GM12878 (cell line): ENCODE measurements around the gene VPS8. TPM values are rescaled to one million over a fixed set of nuclear protein-coding genes. Genes with fewer than 3 reads are reported as not detected.

Experiments used
- ATAC-seq: fragments of 200-7000 bp; cut with Tn5 transposase; 3 replicates; pipeline ENCODE4 v1.9.1; 2020; ENCODE audit warnings: mild to moderate bottlenecking, moderate library complexity
- BruUV-seq: library from RNA; stranded (reverse); fragments of 400-500 nt; replicated peaks from 2 replicates; lab custom pipeline; 2021; lab: Mats Ljungman, UMichigan
- CTCF ChIA-PET: fragments of 300-600 bp; sonication (Branson Sonifier 250); formaldehyde crosslinking; extraction: SDS; loops from one replicate; lab custom pipeline; 2021; ENCODE audit warnings: inconsistent platforms; lab: Yijun Ruan, JAX
- POLR2A ChIA-PET: fragments of 350-600 bp; formaldehyde crosslinking; extraction: SDS; loops from one replicate; lab custom pipeline; 2021; ENCODE audit warnings: inconsistent platforms; lab: Charles Lee
- RAD21 ChIA-PET: fragments of 300-600 bp; sonication (Branson Sonifier 250); formaldehyde crosslinking; loops from one replicate; lab custom pipeline; 2023; ENCODE audit warnings: antibody characterized with exemption; ENCODE audit not compliant: unreplicated experiment; lab: Charles Lee
- SMC1A ChIA-PET: fragments of 300-600 bp; sonication (Branson Sonifier 250); formaldehyde crosslinking; loops from one replicate; lab custom pipeline; 2023; ENCODE audit not compliant: unreplicated experiment, uncharacterized antibody; lab: Charles Lee
- DNase-seq: peaks from one replicate; pipeline ENCODE4 v3.0.0-alpha.2; 2011; ENCODE audit warnings: low read depth, low spot score
- FAIRE-seq: peaks from 3 replicates; lab custom pipeline; 2011; peaks lifted over from hg19 to GRCh38; lab: Jason Lieb, UNC
- H2AFZ ChIP-seq: 2 replicates; pipeline ENCODE4 v1.6.0; 2011; ENCODE audit warnings: low read depth, low read length, control low read depth; ENCODE audit not compliant: control insufficient read depth
- H3K27ac ChIP-seq: 2 replicates; pipeline ENCODE4 v1.5.1; 2011; ENCODE audit warnings: control low read depth; ENCODE audit not compliant: control insufficient read depth, insufficient read depth
- H3K27me3 ChIP-seq, 2 experiments: replicated peaks in 1 of 2; 2 replicates each; pipeline versions ENCODE4 v1.6.0 to v1.6.1; 2011; ENCODE audit warnings: low read length in 1 of 2; ENCODE audit not compliant: control insufficient read depth in 2 of 2, insufficient read depth in 2 of 2
- H3K36me3 ChIP-seq, 2 experiments: 2 replicates each; pipeline ENCODE4 v1.5.1; 2011; ENCODE audit warnings: low read length in 1 of 2; ENCODE audit not compliant: control insufficient read depth in 2 of 2, insufficient read depth in 2 of 2
- H3K4me1 ChIP-seq: 2 replicates; pipeline ENCODE4 v1.6.1; 2011; ENCODE audit warnings: mild to moderate bottlenecking, low read length, moderate library complexity, mixed read lengths; ENCODE audit not compliant: control insufficient read depth, insufficient read depth
- H3K4me2 ChIP-seq: 2 replicates; pipeline ENCODE4 v1.6.0; 2011; ENCODE audit warnings: control low read depth; ENCODE audit not compliant: control insufficient read depth, insufficient read depth
- H3K4me3 ChIP-seq: fragments of 200-600 bp; sonication (generic); 2 replicates; pipeline ENCODE4 v1.5.1; 2016
- H3K79me2 ChIP-seq: 2 replicates; pipeline ENCODE4 v1.6.0; 2011; ENCODE audit warnings: low read length; ENCODE audit not compliant: control insufficient read depth, insufficient read depth
- H3K9ac ChIP-seq: 2 replicates; pipeline ENCODE4 v1.8.0; 2011; ENCODE audit warnings: low read length, control low read depth, mixed read lengths; ENCODE audit not compliant: control insufficient read depth, insufficient read depth
- H3K9me3 ChIP-seq: replicated peaks from 3 replicates; pipeline ENCODE4 v1.5.1; 2011; ENCODE audit warnings: mild to moderate bottlenecking, low read length; ENCODE audit not compliant: control insufficient read depth, insufficient read depth
- H4K20me1 ChIP-seq: 2 replicates; pipeline ENCODE4 v1.6.0; 2011; ENCODE audit not compliant: control insufficient read depth, insufficient read depth
- ATF7 ChIP-seq: fragments of 450-650 bp; IDR thresholded peaks from 2 replicates; pipeline ENCODE4 v1.6.1; 2016; ENCODE audit warnings: low read depth, mild to moderate bottlenecking
- BCL11A ChIP-seq: IDR thresholded peaks from 2 replicates; pipeline ENCODE4 v1.6.1; 2011; ENCODE audit warnings: low read depth, low read length
- BHLHE40 ChIP-seq, 2 experiments: fragments of 450-650 bp in 1 of 2; IDR thresholded peaks; 2 replicates each; pipeline ENCODE4 v1.6.1; 2011 to 2017; ENCODE audit warnings: low read depth in 2 of 2, borderline replicate concordance in 1 of 2, improper control_type of control experiment in 1 of 2, low read length in 1 of 2, mild to moderate bottlenecking in 1 of 2
- CEBPB ChIP-seq, 2 experiments: fragments of 150-350 bp in 1 of 2; IDR thresholded peaks; 2 replicates each; pipeline ENCODE4 v1.6.1; 2012 to 2014; ENCODE audit warnings: low read depth in 2 of 2, low read length in 2 of 2, borderline replicate concordance in 1 of 2, inconsistent platforms in 1 of 2
- CREM ChIP-seq: IDR thresholded peaks from 2 replicates; pipeline ENCODE4 v1.6.1; 2014; ENCODE audit warnings: antibody characterized with exemption, low read depth
- EGR1 ChIP-seq, 2 experiments: IDR thresholded peaks; 1 replicate in 1 of 2; 2 replicates in 1 of 2; pipeline ENCODE4 v1.6.1; 2011 to 2012; ENCODE audit warnings: low read depth in 2 of 2, low read length in 2 of 2, borderline replicate concordance in 1 of 2, mild to moderate bottlenecking in 1 of 2, moderate library complexity in 1 of 2
- FOS ChIP-seq: IDR thresholded peaks from 3 replicates; pipeline ENCODE4 v1.6.1; 2011; ENCODE audit warnings: borderline replicate concordance; ENCODE audit not compliant: insufficient read length; ENCODE audit errors: extremely low read depth
- HDAC2 ChIP-seq: fragments of 200-600 bp; sonication (generic); IDR thresholded peaks from 2 replicates; pipeline ENCODE4 v1.6.1; 2017
- MTA3 ChIP-seq: IDR thresholded peaks from 2 replicates; pipeline ENCODE4 v1.6.1; 2012; ENCODE audit warnings: low read length, inconsistent platforms, borderline replicate concordance
- NBN ChIP-seq: fragments of 450-650 bp; IDR thresholded peaks from 2 replicates; pipeline ENCODE4 v1.6.1; 2016
- NFXL1 ChIP-seq: fragments of 450-650 bp; IDR thresholded peaks from 2 replicates; pipeline ENCODE4 v1.6.1; 2017; ENCODE audit warnings: antibody characterized with exemption, mild to moderate bottlenecking, borderline replicate concordance
- PML ChIP-seq: IDR thresholded peaks from 2 replicates; pipeline ENCODE4 v1.6.1; 2012; ENCODE audit warnings: low read length, inconsistent platforms
- POU2F2 ChIP-seq: IDR thresholded peaks from 3 replicates; pipeline ENCODE4 v1.6.1; 2011; ENCODE audit warnings: low read depth, mild to moderate bottlenecking, low read length, borderline replicate concordance
- RAD21 ChIP-seq: IDR thresholded peaks from 2 replicates; pipeline ENCODE4 v1.6.1; 2011; ENCODE audit warnings: mild to moderate bottlenecking, low read depth, low read length, moderate library complexity; ENCODE audit not compliant: insufficient read depth
- RAD51 ChIP-seq: fragments of 450-650 bp; IDR thresholded peaks from 2 replicates; pipeline ENCODE4 v1.6.1; 2016; ENCODE audit warnings: moderate library complexity, mild to moderate bottlenecking, inconsistent platforms
- RELA ChIP-seq: fragments of 450-650 bp; IDR thresholded peaks from 2 replicates; pipeline ENCODE4 v1.8.0; 2014; ENCODE audit warnings: borderline replicate concordance; ENCODE audit not compliant: partially characterized antibody
- SKIL ChIP-seq: fragments of 450-650 bp; IDR thresholded peaks from 2 replicates; pipeline ENCODE4 v1.6.1; 2017; ENCODE audit warnings: mild to moderate bottlenecking, low read depth, inconsistent platforms; ENCODE audit not compliant: poor library complexity, severe bottlenecking
- SMC3 ChIP-seq: IDR thresholded peaks from 2 replicates; pipeline ENCODE4 v1.6.1; 2011; ENCODE audit warnings: low read length, improper control_type of control experiment, borderline replicate concordance
- ZNF217 ChIP-seq: fragments of 450-650 bp; IDR thresholded peaks from 2 replicates; pipeline ENCODE4 v1.6.1; 2017; ENCODE audit warnings: antibody characterized with exemption, mild to moderate bottlenecking
- WGBS: methylation state at CpG from one replicate; pipeline ENCODE4 v1.1.6; 2016; ENCODE audit warnings: low lambda C conversion rate; ENCODE audit not compliant: insufficient replicate concordance, insufficient coverage; ENCODE audit errors: missing lambda C conversion rate; 5-methylcytosine and 5-hydroxymethylcytosine counted together
- in situ Hi-C: fragments of 300-500 bp; cut with MboI; formaldehyde crosslinking; loops from 9 replicates; pipeline ENCODE4 v1.14.3; 2018; ENCODE audit warnings: mixed read lengths
- intact Hi-C: fragments of 100-400 bp; cut with micrococcal nuclease; formaldehyde crosslinking; loops from one replicate; pipeline ENCODE4 v1.14.2; 2022; ENCODE audit not compliant: unreplicated experiment
- polyA plus RNA-seq, 11 experiments: library from polyadenylated mRNA; depleted of rRNA in 4 of 11; unstranded in 6 of 11; stranded (reverse) in 5 of 11; fragments of >200 nt; fragmentation: Nextera tagmentation in 4 of 11; fragmentation: Illumina TruSeq in 1 of 11; extraction: Ambion mirVana in 4 of 11; extraction: Trizol in 1 of 11; gene quantifications; 1 replicate in 1 of 11; 2 replicates in 10 of 11; pipeline versions ENCODE4 v1.2.1 to v1.2.3, GENCODE V29; 2011 to 2016; ENCODE audit warnings: inconsistent platforms in 2 of 11, missing spikeins in 2 of 11, low read depth in 1 of 11
- total RNA-seq, 4 experiments: library from RNA; depleted of rRNA in 3 of 4; stranded (reverse); fragments of >200 nt in 3 of 4; fragmentation: Illumina TruSeq in 1 of 4; extraction: Trizol in 1 of 4; gene quantifications; 2 replicates each; pipeline versions ENCODE4 v1.2.1 to v1.2.3, GENCODE V29; 2013 to 2021

VPS8 gene
- total and polyA plus RNA-seq, 10 of the 15 experiments (the other 5 are each of a cell fraction or from before 2014, with no cell fraction given), result 8.9 to 34.7 (median 20.9) TPM

DNA sequence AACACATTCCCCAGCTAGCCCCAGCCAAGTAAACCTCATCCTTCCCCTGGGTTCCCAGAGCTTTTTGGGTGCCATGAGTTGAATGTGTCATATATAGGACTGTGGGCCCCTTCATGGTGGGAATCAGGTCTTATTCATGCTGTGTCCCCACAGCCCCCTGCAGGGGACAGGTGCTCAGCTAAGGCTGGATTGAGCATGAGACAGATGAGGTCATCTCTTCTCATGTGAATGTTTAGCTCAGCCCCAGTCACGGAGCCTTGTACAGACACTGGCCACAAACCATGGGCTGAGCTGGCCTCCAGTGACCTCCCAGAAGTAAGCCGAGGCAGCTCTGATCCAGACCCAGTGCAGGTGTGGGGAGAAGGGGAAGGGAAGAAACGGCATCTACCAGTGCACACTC, 270.2 kb downstream of the VPS8 start:
- ChIA-PET RAD21 (interaction anchor here (1.2 kb wide), 1 partner anchor 43 kb away, joined by 4 read pairs; no protein-coding TSS in a partner anchor), SMC1A (interaction anchor here (1.2 kb wide), 1 partner anchor 94 kb away, joined by 3 read pairs; no protein-coding TSS in a partner anchor), CTCF (interaction anchor here (1.2 kb wide), 1 partner anchor 9 kb away, joined by 3 read pairs; no protein-coding TSS in a partner anchor), POLR2A (no interaction called here)
- Histone ChIP-seq H3K4me3 (no peak overlapping the region), H3K9me3 (no peaks in the 10 kb centered on the region), H3K27ac (no peak overlapping the region), H3K27me3 (peaks cover 0 to 2% of the 10 kb centered on the region in 2 experiments; a peak in 1 of 4 replicates), H3K4me2 (no peak overlapping the region), H3K36me3 (no peaks in the 10 kb centered on the region), H3K79me2 (no peaks in the 10 kb centered on the region), H3K9ac (no peak overlapping the region), H2AFZ (no peak overlapping the region), H3K4me1 (no peaks in the 10 kb centered on the region), H4K20me1 (no peaks in the 10 kb centered on the region)
- no peak for ATAC-seq
- BruUV-seq, result no TSS peak
- no peak for TF ChIP-seq SKIL
- TF ChIP-seq CREM, result no peak
- TF ChIP-seq PML, result no peak
- TF ChIP-seq BHLHE40 (IDR thresholded peaks at IDR 0.05; ENCODE audit: borderline replicate concordance in 1 of 2, low read depth in 2 of 2, low read length in 1 of 2), result no peak
- no peak for TF ChIP-seq NBN
- TF ChIP-seq ATF7, result no peak
- no peak for TF ChIP-seq RELA
- no peak for TF ChIP-seq BCL11A
- TF ChIP-seq POU2F2, result no peak
- TF ChIP-seq EGR1 (IDR thresholded peaks at IDR 0.05; ENCODE audit: borderline replicate concordance in 1 of 2, low read depth in 2 of 2, low read length in 2 of 2), result no peak
- TF ChIP-seq FOS, result no peak
- TF ChIP-seq MTA3, result no peak
- TF ChIP-seq NFXL1, result no peak
- TF ChIP-seq HDAC2, result no peak
- TF ChIP-seq CEBPB (IDR thresholded peaks at IDR 0.05; ENCODE audit: borderline replicate concordance in 1 of 2, low read depth in 2 of 2, low read length in 2 of 2), result no peak
- TF ChIP-seq RAD21, result no peak
- no peak for TF ChIP-seq ZNF217
- no peak for TF ChIP-seq SMC3
- no peak for TF ChIP-seq RAD51
- in situ Hi-C loops, result no loop called here
- WGBS, result 40% methylated on average over 3 of the region's 3 CpGs
- FAIRE-seq, result no peak
- DNase-seq, result no peak
- intact Hi-C loops, result no loop called here
